HG02870 (cell line): ENCODE data around the gene SPAAR.

ENCODE experiments used
- ATAC-seq: cut with Tn5 transposase; IDR thresholded peaks from one replicate; pipeline ENCODE4 v1.9.1; 2021; ENCODE audit warnings: mild to moderate bottlenecking, moderate library complexity; ENCODE audit not compliant: unreplicated experiment

SPAAR gene

GRCh38 chr9:35944173-35944572 lies 34.9 kb downstream of the SPAAR start:
- ATAC-seq, result no peak

GRCh38 chr9:35944841-35945240 lies 35.6 kb downstream of the SPAAR start:
- ATAC-seq, result no peak

GRCh38 chr9:35945341-35946018 lies 36.2 kb downstream of the SPAAR start:
- ATAC-seq, result no peak

- ATAC-seq, result no peak
These were observed 39.2 kb downstream of the SPAAR start for GRCh38 chr9:35948451-35948850.

GRCh38 chr9:35948901-35949318 lies 39.6 kb downstream of the SPAAR start:
- no peak for ATAC-seq

- no peak for ATAC-seq
These were observed 42.4 kb downstream of the SPAAR start for GRCh38 chr9:35951736-35952135.

- no peak for ATAC-seq
These were observed 43.4 kb downstream of the SPAAR start for GRCh38 chr9:35952526-35953191.

GRCh38 chr9:35954942-35955546 lies 45.8 kb downstream of the SPAAR start:
- ATAC-seq, result no peak

- ATAC-seq, result no peak
These were observed 47.4 kb downstream of the SPAAR start for GRCh38 chr9:35956651-35957050.

- no peak for ATAC-seq
These were observed 49.0 kb downstream of the SPAAR start, which contains the start of gene OR2S2 for GRCh38 chr9:35958104-35958837. Gene OR2S2, minus strand, starts transcription at chr9:35958154. Its CDS starts 56 bp downstream, at chr9:35958098.

GRCh38 chr9:35960039-35960655 lies 50.9 kb downstream of the SPAAR start:
- ATAC-seq, result no peak
